ENCODE data around the gene PI4KB.
"Not testable (repeated sequence)": the region's sequence is repeated elsewhere in the genome, so short reads cannot be mapped to it uniquely, and the experiment has no call there.

Gene PI4KB

DNA sequence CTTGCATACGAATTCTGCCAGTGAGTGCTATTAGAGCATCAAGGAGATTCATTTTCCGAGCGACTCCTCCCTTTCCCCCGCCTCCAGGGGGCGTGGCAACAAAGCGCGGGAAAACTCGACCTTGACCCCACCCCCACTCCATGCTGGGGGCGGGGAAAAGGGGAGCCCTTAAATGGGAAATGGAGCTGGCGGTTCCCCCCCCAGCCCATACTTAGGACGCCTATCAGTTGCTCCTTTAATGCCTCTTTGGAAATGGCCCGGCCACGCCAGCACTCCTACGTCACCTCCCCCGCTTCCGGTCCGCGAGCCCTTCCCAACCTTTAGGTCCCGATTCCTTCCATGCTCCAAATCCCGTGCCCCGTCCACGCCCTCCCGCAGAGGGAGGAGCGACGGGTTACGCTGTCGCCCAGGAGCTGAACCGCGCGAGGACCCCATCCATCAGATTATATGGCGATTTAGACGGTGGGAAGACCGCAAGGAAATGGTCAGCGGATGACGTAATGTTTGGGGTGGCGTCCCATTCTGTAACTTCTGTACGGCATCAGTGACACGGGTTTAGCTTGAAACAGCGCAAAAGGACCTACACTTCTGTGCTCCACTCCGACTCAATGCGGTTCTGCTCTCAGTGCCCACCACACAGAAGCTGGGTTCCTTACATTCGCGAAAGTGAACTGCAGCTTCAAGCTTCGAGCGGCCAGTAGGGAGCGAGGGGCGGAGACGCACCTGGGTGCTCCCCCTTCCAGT lies 45.8 kb downstream of the PI4KB start:
- DNase-seq (ENCODE audit: low read depth): peak; percentile 96

DNA sequence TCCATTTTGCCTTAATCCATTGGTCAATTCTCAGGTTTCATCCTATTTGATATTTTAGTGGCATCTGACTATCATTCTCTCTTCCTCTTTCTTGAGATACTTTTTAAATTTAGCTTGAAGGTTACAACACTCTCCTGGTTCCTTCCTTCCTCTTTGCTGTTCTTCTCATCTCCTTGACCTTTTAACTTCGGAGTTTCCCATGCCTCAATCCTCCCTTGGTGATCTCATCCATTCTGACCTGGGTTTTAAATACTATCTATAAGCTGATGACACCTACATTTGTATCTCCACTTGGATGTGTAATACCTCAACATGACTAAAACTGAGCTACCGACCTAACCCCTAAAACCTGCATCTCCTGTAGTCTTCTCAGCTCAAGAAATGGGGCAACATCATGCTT lies 50.0 kb downstream of the PI4KB start:
- no peak for DNase-seq (ENCODE audit: low read depth)

DNA sequence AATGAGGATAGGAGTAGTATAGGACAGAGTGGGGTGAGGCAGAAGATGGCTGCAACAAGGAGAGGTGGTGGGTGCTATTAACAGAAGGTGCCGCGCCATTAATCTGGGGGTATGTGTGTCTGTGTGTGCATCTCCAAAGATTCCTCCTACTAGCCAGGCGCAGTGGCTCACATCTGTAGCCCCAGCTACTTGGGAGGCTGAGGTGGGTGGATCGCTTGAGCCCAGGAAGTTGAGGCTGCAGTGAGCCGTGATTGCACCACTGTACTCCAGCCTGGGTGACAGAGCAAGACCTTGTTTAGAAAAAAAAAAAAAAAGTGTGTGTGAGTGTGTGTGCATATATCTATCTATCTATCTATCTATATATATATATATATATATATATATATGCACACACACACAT lies 51.9 kb downstream of the PI4KB start:
- not testable (repeated sequence) for DNase-seq (ENCODE audit: low read depth)

DNA sequence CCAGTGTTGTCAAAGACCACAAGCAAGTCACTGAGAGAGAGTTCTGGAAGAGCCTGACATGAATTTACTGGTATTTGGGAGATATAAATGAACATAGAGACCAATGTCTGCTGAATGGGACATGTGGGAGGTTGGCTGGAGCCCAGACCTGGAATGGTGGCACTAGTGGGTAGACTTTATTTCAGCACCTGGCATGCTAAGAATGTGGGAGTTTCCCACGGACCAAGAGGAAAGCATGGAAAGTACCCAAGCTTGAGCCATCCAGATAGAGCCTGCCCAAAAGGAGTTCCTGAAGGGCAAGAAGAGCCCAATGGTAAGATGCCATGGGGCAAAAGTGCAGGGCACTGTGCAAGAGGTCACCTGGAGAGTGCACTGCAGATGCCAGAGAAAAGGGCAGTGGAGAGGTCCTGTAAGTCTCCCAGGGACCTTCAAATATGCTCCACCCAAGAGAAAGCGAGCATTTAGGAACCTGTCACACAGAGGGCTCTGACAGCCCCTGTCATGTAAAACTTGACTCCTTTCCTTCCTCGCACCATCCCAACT lies 53.2 kb downstream of the PI4KB start:
- no peak for DNase-seq (ENCODE audit: low read depth)

DNA sequence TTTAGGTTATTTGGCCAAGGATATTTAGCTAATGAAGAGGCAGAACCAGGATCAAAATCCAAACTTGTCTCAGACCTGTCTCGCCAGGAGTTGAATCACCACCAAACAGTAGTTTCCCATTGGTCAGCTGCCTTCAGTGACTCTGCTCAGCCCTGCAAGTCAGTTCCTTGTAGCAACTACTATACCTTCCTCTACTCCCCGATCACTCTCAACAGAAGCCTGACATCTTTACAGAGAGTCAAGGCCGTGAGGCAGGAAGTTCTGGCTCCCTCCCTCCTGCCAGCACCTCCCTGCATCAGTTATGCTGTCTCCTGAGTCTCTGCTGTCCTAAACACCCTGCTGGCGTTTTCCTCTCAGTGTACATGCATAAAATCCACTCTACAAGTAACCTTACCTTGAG lies 59.5 kb downstream of the PI4KB start:
- no peak for DNase-seq (ENCODE audit: low read depth)

DNA sequence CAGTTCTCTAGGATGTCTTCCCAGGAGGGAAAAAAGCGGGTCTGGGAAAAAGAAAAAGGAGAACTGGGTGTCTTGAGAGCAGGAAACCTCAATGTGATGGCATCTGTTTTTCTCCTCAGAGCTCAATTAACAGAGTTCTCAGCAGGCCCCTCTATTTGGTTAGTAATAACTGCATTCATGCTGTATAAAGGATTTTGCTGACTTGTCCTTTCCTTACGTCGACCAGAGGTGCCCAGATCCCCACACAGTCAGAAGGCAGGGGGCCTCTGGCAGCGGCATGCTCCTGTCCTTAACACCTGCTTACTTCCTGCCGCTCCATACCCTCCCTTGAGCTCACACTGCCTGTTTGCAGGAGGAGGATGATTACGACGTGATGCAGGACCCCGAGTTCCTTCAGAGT lies 60.4 kb downstream of the PI4KB start:
- no peak for DNase-seq (ENCODE audit: low read depth)

DNA sequence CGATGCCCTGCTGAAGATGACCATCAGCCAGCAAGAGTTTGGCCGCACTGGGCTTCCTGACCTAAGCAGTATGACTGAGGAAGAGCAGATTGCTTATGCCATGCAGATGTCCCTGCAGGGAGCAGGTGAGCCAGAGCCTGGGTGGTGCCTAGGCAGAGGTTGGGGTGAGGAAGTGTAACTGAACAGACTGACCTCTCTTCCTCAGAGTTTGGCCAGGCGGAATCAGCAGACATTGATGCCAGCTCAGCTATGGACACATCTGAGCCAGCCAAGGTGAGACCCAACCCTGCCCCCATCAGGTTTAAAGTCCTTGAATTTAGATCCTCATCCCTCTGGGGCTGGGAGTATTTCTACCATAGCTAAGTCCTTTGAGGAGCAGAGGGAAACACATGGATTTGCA lies 60.9 kb downstream of the PI4KB start:
- no peak for DNase-seq (ENCODE audit: low read depth)

DNA sequence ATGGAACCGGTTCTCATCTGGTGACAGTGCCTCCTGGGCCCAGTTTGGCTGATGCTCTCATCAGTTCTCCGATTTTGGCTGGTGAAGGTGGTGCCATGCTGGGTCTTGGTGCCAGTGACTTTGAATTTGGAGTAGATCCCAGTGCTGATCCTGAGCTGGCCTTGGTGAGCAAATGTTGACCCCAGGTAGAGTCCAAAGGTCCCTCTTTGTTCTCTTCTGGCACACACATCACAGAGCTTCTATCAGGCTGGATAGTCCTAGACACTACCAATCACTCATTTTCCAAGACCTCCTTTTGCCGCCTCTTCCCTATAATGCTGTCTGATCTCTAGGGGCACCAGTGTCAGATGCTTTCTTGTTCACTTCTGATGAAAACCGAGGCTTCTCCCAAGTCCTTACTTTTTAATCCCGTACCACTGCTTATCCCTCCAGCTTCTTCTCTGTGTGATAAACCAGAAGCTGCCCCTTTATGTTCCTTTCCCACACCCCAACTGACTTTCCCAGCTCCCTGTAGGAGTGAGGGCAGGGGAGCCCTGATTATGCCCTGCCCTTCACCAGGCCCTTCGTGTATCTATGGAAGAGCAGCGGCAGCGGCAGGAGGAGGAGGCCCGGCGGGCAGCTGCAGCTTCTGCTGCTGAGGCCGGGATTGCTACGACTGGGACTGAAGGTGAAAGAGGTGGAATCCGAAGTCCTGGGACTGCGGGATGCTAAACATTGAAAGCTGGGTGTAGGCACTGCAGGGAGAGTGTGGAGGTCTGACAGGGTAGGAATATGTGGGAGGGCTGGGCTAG lies 61.6 kb downstream of the PI4KB start:
- no peak for DNase-seq (ENCODE audit: low read depth)

DNA sequence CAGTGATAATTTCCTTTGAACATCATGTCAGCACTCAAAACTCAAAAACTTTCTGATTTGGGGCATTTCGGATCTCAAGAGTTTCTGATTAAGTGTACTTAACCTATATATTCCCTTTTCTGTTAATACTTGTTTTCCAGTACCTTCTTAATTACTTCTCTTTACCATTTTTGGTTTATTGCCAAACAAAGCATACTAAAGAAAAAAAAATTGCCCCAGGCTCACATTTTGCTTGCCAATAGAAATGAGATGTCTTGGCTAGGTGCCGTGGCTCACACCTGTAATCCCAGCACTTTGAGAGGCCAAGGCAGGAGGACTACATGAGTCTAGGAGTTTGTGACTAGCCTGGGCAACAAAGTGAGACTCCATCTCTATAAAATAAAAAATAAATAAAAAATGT lies 67.9 kb downstream of the PI4KB start:
- no peak for DNase-seq (ENCODE audit: low read depth)

DNA sequence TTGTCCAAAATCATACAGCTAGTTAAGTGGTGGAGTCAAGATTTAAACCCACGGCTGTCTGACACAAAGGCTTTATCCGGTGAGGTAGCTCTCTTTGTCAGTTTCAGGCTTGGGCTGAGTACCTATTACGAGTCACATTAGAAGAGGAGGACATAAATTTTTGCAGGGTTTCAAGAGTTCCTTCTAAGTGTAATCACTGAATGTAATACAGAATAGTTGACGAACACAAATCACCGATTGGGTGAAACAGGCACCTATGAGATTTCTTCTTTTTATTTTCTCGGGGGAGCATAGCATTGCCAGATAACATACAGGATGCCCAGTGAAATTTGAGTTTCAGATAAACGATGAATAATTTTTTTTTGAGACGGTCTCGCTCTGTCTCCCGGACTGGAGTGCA lies 71.8 kb downstream of the PI4KB start:
- no peak for DNase-seq (ENCODE audit: low read depth)

DNA sequence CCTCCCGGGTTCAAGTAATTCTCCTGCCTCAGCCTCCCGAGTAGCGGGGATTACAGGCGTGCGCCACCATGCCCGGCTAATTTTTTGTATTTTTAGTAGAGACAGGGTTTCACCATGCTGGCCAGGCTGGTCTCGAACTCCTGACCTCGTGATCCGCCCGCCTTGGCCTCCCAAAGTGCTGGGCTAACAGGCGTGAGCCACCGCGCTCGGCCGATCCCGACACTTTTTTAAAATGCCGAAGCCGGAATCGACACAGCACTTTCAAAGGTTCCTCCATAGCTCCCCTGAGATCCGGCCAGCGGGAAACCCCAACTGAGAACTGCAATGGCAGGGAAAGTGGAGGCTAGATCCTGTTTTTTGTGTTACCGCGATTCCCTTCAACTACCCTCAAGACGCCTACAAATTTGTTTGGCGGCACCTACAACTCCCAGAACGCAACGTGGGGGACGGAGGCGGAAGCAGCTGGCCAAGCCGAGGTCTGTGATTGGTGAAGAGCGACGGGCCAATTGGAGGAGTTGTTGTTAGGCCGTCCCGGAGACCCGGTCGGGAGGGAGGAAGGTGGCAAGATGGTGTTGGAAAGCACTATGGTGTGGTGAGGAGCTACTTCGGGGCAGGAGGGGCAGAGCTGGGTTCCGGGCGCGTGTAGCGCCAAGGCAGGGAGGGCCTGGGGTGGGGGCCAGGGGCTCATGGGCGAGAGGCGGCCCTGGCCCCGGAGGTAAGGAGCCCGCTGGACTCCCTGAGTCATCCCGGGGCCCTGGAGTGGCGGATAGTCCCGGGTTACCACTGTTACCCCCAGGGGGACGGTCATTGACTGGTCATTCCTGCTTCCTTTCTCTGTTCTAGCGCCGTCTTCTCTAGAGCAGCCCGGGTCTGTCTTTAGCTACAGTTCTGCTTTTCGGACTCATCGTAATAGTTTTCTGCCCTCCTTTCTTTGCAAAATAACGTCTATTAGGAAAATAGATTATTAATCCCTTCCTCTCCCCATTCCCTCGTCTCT lies 72.7 kb downstream of the PI4KB start, which contains the start of gene PSMD4:
Gene PSMD4, plus strand, starts transcription at position 518 of the 997 bp plus-strand sequence. Its CDS starts 49 bp downstream, at position 567.
- DNase-seq (ENCODE audit: low read depth): peak; percentile 77

DNA sequence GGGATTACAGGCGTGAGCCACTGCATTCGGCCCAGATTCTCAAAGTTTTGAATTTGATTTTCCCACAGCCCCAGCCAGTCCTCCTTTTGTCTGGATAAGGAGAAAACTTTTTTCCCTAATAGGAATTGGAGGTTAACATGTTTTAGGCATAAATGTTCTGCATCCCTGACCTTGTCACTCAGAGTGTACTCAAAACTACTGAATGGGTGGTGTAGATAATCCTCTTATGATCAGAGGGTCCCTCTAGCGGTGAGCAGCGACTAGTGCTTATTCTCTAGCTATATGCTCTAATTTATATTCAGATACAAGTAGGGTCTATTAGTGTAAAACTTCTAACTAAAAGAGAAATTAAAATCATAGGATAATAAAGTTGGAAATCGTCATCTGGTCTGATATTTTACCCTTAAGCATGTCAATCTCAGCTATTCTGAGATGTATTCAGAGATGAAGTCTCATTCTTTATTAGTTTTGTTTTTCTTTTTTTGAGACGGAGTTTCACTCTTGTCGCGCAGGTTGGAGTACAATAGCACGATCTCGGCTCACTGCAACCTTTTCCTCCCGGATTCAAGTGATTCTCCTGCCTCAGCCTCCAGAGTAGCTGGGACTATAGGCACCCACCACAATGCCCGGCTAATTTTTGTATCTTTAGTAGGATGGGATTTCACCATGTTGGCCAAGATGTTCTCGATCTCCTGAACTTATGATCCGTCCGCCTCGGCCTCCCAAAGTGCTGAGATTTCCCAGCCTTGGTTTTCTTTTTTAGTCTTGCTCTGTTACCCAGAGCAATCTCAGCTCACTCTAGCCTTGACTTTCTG lies 75.4 kb downstream of the PI4KB start:
- peak; percentile 46 for DNase-seq (ENCODE audit: low read depth)

DNA sequence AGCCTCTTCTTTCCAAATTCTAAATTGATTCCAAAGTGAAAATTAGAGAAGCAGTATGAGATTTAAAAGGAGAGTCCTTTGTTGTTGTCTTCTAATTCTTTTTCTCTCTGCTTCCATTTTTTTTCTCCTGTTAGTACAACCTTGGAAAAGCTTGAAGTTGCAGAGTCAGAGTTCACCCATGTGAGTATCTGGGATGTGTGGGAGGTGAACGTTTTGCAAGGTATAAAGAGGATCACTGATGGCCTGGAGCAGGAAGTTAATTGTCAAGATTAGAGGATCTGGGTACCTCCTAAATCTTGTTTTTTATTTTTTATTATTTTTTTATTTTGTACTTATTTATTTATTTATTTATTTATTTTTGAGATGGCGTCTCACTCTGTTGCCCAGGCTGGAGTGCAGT lies 80.4 kb downstream of the PI4KB start:
- DNase-seq (ENCODE audit: low read depth): no peak

DNA sequence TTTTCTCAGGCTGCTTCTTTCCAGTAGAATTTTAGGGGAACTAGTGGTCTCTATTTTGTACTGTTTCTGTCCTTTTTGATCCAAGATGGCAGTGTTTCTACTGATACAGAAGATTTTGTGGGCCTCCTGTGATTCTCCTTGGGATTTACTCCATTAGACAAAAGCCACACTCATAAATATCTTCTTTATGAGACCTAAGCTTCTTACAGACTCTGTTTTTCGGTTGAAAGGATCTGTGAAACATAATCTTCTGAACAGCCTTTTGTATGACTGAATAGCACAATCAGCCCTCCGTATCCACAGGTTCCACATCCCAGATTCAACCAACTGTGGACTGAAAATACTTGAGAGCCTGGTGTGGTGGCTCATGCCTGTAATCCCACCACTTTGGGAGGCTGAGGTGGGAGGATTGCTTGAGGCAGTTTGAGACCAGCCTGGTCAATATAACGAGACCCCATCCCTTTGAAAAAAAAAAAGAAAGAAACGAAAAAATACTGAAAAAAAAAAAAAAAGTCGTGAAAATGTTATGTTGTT lies 83.5 kb downstream of the PI4KB start:
- DNase-seq (ENCODE audit: low read depth): no peak

DNA sequence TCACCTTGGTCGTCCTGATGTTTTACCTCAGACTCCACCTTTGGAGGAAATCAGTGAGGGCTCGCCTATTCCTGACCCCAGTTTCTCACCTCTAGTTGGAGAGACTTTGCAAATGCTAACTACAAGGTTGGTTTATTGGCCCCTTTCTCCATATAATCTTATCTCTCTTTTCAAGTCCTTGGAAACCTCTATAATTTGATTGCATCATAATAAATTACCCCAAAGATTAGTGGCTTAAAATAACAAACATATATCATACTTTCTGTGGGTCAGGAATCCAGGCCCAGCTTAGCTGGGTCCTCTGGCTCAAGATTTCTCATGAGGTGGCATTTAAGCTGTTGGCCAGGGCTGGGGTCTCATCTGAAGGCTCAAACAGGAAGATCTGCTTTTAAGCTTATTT lies 84.8 kb downstream of the PI4KB start:
- no peak for DNase-seq (ENCODE audit: low read depth)

Data from stimulated activated CD8-positive, alpha-beta memory T cell treated with anti-CD3 and anti-CD28 coated beads, Interleukin-15, amount 100 ng/mL, for 1 hour (primary cell).